T-helper 1 cell treated with Interleukin-12 subunit alpha and Interleukin-12 subunit beta and Interleukin-4 antibody, amounts not matched to agents 30 ng/mL and 1 ng/mL, for 36 hours (primary cell): ENCODE results near the gene FAM89B. TPM values are rescaled to one million over a fixed set of nuclear protein-coding genes. Genes with fewer than 3 reads are reported as not detected.

Experiments
- intact Hi-C: fragments of 100-400 bp; cut with micrococcal nuclease; formaldehyde crosslinking; loops from one replicate; pipeline ENCODE4 v1.15.1; 2024
- total RNA-seq: library from RNA; stranded (reverse); gene quantifications from 2 replicates; pipeline ENCODE4 v1.2.3, GENCODE V29; 2022

The FAM89B gene
- total RNA-seq, 1 donor from 2014 or later, result 58.1 TPM

GRCh38 chr11:65538915-65539743, 33.2 kb upstream of the FAM89B start:
- intact Hi-C loops, result no loop called here

- intact Hi-C loops, result loop anchor here (1.0 to 2.0 kb wide), 7 partner anchors 15 to 99 kb away; partner anchors contain the start of genes PCNX3, SCYL1 and ZNRD2
These were observed 32.5 kb upstream of the FAM89B start for GRCh38 chr11:65539744-65540289.

- intact Hi-C loops, result loop anchor here (1.0 to 2.0 kb wide), 7 partner anchors 15 to 99 kb away; partner anchors contain the start of genes PCNX3, SCYL1 and ZNRD2
These were observed 31.8 kb upstream of the FAM89B start for GRCh38 chr11:65540290-65541092.

GRCh38 chr11:65541093-65541982, 31.0 kb upstream of the FAM89B start:
- intact Hi-C loops, result loop anchor here (2.0 kb wide), 1 partner anchor 15 kb away; no protein-coding TSS in a partner anchor

GRCh38 chr11:65542738-65543390, 29.5 kb upstream of the FAM89B start:
- intact Hi-C loops, result no loop called here

GRCh38 chr11:65545853-65546216, 26.5 kb upstream of the FAM89B start:
- intact Hi-C loops, result loop anchor here (1.0 kb wide), 6 partner anchors 8 to 69 kb away; partner anchors contain the start of genes PCNX3, SCYL1 and ZNRD2

- intact Hi-C loops, result loop anchor here (1.0 kb wide), 6 partner anchors 8 to 69 kb away; partner anchors contain the start of genes PCNX3, SCYL1 and ZNRD2
These were observed 25.9 kb upstream of the FAM89B start for GRCh38 chr11:65546217-65546958.

- intact Hi-C loops, result no loop called here
These were observed 24.8 kb upstream of the FAM89B start for GRCh38 chr11:65547446-65548125.

GRCh38 chr11:65548395-65548794, 23.9 kb upstream of the FAM89B start:
- intact Hi-C loops, result no loop called here

GRCh38 chr11:65549096-65549495, 23.2 kb upstream of the FAM89B start:
- intact Hi-C loops, result no loop called here

GRCh38 chr11:65551572-65552387, 20.6 kb upstream of the FAM89B start:
- intact Hi-C loops, result no loop called here

GRCh38 chr11:65552388-65552951, 19.9 kb upstream of the FAM89B start:
- intact Hi-C loops, result no loop called here

- intact Hi-C loops, result loop anchor here (1.0 kb wide), 2 partner anchors 7 to 17 kb away; partner anchors contain the start of gene ZNRD2
These were observed 18.9 kb upstream of the FAM89B start for GRCh38 chr11:65553301-65554001.

GRCh38 chr11:65554057-65554818, 18.1 kb upstream of the FAM89B start:
- intact Hi-C loops, result loop anchor here (1.0 kb wide), 1 partner anchor 8 kb away; no protein-coding TSS in a partner anchor

- intact Hi-C loops, result loop anchor here (1.0 kb wide), 1 partner anchor 9 kb away; no protein-coding TSS in a partner anchor
These were observed 17.4 kb upstream of the FAM89B start for GRCh38 chr11:65554842-65555430.
